Panc1 (cell line): ENCODE results near the gene ZCCHC14.

Source experiments
- CTCF ChIP-seq: fragments of 450-650 bp; IDR thresholded peaks from 2 replicates; pipeline ENCODE4 v1.5.1; 2017; ENCODE audit warnings: mild to moderate bottlenecking
- POLR2AphosphoS5 ChIP-seq: IDR thresholded peaks from 2 replicates; pipeline ENCODE4 v1.6.1; 2012; ENCODE audit warnings: mild to moderate bottlenecking, low read depth, low read length, moderate library complexity
- REST ChIP-seq, 2 experiments: IDR thresholded peaks; 2 replicates each; pipeline ENCODE4 v1.6.1; 2011 to 2012; ENCODE audit warnings: low read depth in 2 of 2, control low read depth in 1 of 2, low read length in 1 of 2, mild to moderate bottlenecking in 1 of 2, moderate library complexity in 1 of 2; ENCODE audit not compliant: insufficient read depth in 1 of 2

DNA sequence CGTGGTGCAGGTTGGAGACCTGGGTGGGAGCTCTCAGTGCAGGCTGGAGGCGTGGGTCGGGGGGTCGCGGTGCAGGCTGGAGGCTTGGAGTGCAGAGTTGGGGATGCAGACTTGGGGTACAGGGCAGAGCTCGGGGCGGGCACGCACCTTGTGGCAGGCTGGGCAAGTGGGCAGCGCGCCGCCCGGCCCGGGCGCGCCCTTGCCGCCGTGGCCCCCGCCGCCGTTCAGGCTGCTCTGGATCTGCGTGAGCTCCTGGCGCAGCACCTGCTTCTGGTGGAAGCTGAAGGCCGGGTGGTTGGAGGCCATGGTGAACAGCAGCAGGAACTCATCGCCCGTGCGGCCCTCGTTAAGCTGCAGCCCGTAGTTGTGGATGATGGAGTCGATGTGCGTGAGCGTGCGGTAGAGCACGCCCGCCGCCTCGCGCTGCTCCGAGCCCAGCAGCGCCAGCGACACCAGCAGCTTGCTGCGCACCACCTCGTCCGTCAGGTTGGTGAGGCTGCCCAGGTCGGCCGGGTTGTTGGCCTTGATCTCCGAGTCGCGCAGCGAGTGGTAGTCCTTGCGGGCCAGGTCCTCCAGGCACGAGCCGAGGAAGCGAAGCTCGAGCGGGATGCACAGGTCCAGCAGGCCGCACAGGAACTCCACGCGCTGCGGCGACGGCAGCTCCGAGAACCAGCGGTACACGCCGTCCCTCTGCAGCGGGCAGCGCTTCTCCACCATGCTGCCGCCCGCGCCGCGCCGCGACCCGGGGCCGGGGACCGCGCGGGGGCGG, 1.1 kb downstream of the ZCCHC14 start:
- TF ChIP-seq CTCF: no peak
- TF ChIP-seq REST (IDR thresholded peaks at IDR 0.05; ENCODE audit: insufficient read depth in 1 of 2, low read depth in 2 of 2, low read length in 1 of 2): no peak
- TF ChIP-seq POLR2AphosphoS5: no peak
